Epithelial cell of proximal tubule (primary cell): ENCODE data around the gene SRSF8. TPM values are rescaled to one million over a fixed set of nuclear protein-coding genes. Genes with fewer than 3 reads are reported as not detected.
A peak's percentile ranks its signal among the peaks of the same experiment; 100 is the strongest.
"Not testable (repeated sequence)": the region's sequence is repeated elsewhere in the genome, so short reads cannot be mapped to it uniquely, and the experiment has no call there.

Experiments
- DNase-seq: peaks from one replicate; pipeline ENCODE4 v3.0.0-alpha.2; 2011; ENCODE audit warnings: low read depth
- H3K4me3 ChIP-seq: 2 replicates; pipeline ENCODE4 v1.5.1; 2011; ENCODE audit warnings: low read depth, mild to moderate bottlenecking, low read length
- CTCF ChIP-seq: conservative IDR thresholded peaks from 2 replicates; pipeline ENCODE4 v1.5.1; 2012; ENCODE audit warnings: low read depth, mild to moderate bottlenecking, low read length
- total RNA-seq: library from RNA; depleted of rRNA; stranded (reverse); fragments of >200 nt; gene quantifications from 2 replicates; pipeline ENCODE4 v1.2.3, GENCODE V29; 2015

Gene SRSF8
- total RNA-seq: 16.9 and 21.3 TPM in 2 replicates

- no peak for TF ChIP-seq CTCF
- peak within 1 kb of the TSS; percentile 65 for H3K4me3 ChIP-seq
- no peak for DNase-seq
Observed at GRCh38 chr11:95066716-95067038, at the start of gene SRSF8. Gene SRSF8 (plus strand): TSS chr11:95066919. CDS start chr11:95067227, 308 bp downstream.

- not testable (repeated sequence) for H3K4me3 ChIP-seq, DNase-seq
Observed at GRCh38 chr11:95021468-95021867, 45.3 kb upstream of the SRSF8 start.

GRCh38 chr11:95024958-95025357 is 41.8 kb upstream of the SRSF8 start, which contains the start of gene KDM4E:
Gene KDM4E (plus strand): TSS chr11:95025258. CDS start chr11:95025558, 300 bp downstream.
- DNase-seq: no peak
- no peak for TF ChIP-seq CTCF
- H3K4me3 ChIP-seq: no peak within 1 kb of the TSS

- DNase-seq, H3K4me3 ChIP-seq: not testable (repeated sequence)
Observed at GRCh38 chr11:95025594-95025993, 41.1 kb upstream of the SRSF8 start.

GRCh38 chr11:95028357-95028756 is 38.4 kb upstream of the SRSF8 start:
- no peak for DNase-seq
- TF ChIP-seq CTCF: no peak
- H3K4me3 ChIP-seq: no peak overlapping the region

GRCh38 chr11:95033051-95033450 is 33.7 kb upstream of the SRSF8 start:
- no peak for TF ChIP-seq CTCF
- H3K4me3 ChIP-seq: no peak overlapping the region
- DNase-seq: no peak

- H3K4me3 ChIP-seq: no peak overlapping the region
- no peak for DNase-seq
- no peak for TF ChIP-seq CTCF
Observed at GRCh38 chr11:95035316-95035715, 31.4 kb upstream of the SRSF8 start.

GRCh38 chr11:95037356-95038035 is 29.2 kb upstream of the SRSF8 start:
- DNase-seq: not testable (repeated sequence)
- peak overlapping the region; percentile 24 for H3K4me3 ChIP-seq

- DNase-seq: no peak
- TF ChIP-seq CTCF: no peak
- H3K4me3 ChIP-seq: no peak overlapping the region
Observed at GRCh38 chr11:95042239-95042638, 24.5 kb upstream of the SRSF8 start.
